ENCODE data around the gene RNF220.

RNF220 gene

DNA sequence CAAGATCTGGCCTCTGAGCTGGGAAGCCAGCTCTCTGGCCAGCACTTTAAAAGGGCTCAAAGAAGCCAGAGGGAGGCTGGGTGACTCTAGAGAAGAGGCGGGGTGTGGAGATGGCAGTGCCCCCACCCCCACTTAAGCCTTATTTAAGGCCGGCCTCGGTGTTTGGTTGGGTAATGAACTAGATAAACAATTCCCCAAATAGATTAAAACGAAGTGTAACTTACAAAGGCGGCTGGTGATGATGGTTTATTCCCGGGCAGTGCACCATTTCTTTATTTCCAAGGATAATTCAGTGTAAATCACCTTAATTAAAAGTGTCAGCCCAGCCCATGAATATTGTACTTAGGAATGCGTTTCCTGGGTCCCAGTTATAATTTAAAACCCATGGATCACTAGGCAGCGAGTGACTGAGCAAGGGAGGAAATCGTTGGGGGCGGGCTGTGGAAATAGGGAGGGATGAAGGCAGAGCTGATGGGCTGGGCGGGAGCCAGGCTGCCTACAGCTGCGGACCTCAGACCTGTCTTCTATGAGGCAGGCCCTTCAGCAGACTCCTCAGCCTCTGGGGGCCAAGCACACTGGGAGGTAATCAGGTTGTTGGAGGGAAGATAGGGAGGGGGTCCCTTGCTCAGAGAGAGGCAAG lies 214.3 kb downstream of the RNF220 start:
- Histone ChIP-seq H3K27me3 (ENCODE audit: control insufficient read depth in 1 of 2, insufficient read depth in 2 of 2, low read length in 2 of 2) (peaks cover 16 to 24% of the 10 kb centered on the region in 2 donors), H3K36me3 (ENCODE audit: control insufficient read depth in 1 of 2, insufficient read depth in 2 of 2, low read length in 2 of 2) (no peaks in the 10 kb centered on the region), H3K27ac (ENCODE audit: low read depth, low read length) (no peak overlapping the region), H3K9me3 (ENCODE audit: control insufficient read depth in 1 of 2, low read length in 2 of 2) (no peaks in the 10 kb centered on the region), H3K4me3 (ENCODE audit: low read depth in 1 of 2, low read length in 2 of 2) (no peak overlapping the region), H3K4me1 (ENCODE audit: control insufficient read depth in 1 of 2, insufficient read depth in 2 of 2, low read length in 2 of 2) (peaks cover 4 to 10% of the 10 kb centered on the region in 2 donors), H3K9ac (ENCODE audit: low read depth in 1 of 2, low read length in 2 of 2) (no peak overlapping the region)

DNA sequence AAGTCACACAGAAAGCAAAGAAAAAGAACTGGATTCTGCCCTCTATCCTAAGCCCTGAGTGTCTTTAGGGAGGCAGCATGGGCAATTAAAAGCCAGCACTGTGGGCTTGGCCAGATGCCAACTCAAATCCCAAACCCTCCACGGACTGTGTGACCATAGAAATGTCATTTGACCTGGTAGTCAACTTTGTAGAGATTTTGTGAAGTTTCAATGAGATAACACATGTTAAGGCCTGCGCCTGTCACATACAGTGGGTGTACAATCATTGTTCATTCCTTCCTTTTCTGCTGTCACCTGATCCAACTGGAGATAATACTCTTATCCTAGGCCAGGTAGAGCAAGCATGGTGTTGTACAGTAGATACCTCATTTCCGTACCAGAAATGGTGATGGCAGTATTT lies 215.0 kb downstream of the RNF220 start:
- Histone ChIP-seq H3K4me3 (ENCODE audit: low read depth in 1 of 2, low read length in 2 of 2) (no peak overlapping the region), H3K4me1 (ENCODE audit: control insufficient read depth in 1 of 2, insufficient read depth in 2 of 2, low read length in 2 of 2) (peaks cover 4 to 10% of the 10 kb centered on the region in 2 donors), H3K27ac (ENCODE audit: low read depth, low read length) (no peak overlapping the region), H3K9me3 (ENCODE audit: control insufficient read depth in 1 of 2, low read length in 2 of 2) (no peaks in the 10 kb centered on the region), H3K27me3 (ENCODE audit: control insufficient read depth in 1 of 2, insufficient read depth in 2 of 2, low read length in 2 of 2) (peaks cover 16 to 24% of the 10 kb centered on the region in 2 donors), H3K36me3 (ENCODE audit: control insufficient read depth in 1 of 2, insufficient read depth in 2 of 2, low read length in 2 of 2) (no peaks in the 10 kb centered on the region), H3K9ac (ENCODE audit: low read depth in 1 of 2, low read length in 2 of 2) (no peak overlapping the region)

DNA sequence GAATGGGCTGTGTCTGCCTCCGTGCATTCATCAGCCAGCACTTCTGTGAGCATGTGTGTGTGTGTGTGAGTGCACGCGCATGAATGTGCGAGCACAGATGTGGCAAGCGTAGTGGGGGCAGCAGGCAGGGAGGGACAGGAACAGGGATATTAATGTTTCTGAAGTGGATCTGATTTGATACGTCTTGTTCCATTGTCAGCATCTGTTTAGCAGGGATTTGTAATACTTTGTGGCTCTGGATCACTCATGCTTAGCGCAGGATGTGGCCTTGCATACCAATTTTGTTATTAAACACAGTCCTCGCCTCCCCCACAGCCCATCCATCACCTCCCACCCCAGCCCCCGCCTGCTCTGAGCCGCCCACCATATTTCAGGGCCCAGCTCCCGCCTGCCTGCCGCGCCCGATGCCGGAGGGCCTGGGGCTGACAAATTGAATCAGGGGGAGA lies 216.8 kb downstream of the RNF220 start:
- Histone ChIP-seq H3K4me3 (ENCODE audit: low read depth in 1 of 2, low read length in 2 of 2) (no peak overlapping the region), H3K36me3 (ENCODE audit: control insufficient read depth in 1 of 2, insufficient read depth in 2 of 2, low read length in 2 of 2) (no peaks in the 10 kb centered on the region), H3K27ac (ENCODE audit: low read depth, low read length) (no peak overlapping the region), H3K9ac (ENCODE audit: low read depth in 1 of 2, low read length in 2 of 2) (no peak overlapping the region), H3K9me3 (ENCODE audit: control insufficient read depth in 1 of 2, low read length in 2 of 2) (no peaks in the 10 kb centered on the region), H3K27me3 (ENCODE audit: control insufficient read depth in 1 of 2, insufficient read depth in 2 of 2, low read length in 2 of 2) (peaks cover 10 to 12% of the 10 kb centered on the region in 2 donors), H3K4me1 (ENCODE audit: control insufficient read depth in 1 of 2, insufficient read depth in 2 of 2, low read length in 2 of 2) (peaks cover 2 to 6% of the 10 kb centered on the region in 2 donors)

DNA sequence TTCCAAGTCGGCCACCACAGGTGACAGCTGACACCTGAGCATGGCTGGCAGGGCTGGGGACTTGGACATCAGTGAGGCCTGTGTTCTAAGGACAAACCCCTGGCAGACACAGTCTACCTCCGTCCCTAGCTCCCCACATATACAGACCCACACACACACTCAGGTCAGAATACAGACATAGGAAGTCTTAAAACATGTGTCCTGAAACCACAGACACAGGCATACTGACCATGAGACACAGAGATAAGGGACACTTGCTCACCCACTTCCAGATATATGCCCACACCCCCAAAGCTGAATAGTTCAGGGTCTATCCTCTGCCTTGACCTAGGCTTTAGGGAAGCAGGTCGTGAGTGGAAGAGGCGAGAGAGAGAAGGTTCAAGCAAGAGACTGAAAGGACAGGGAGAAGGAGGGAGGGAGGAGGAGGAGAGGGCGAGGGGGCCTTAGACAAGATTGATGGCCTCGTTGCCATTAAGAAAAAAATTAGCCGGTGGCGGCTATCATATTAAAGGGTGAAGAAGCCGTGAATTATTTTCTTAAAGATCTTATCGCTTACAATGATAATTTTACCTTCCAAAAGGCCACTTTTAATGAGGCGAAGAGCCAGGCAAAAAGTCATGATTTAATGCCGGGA lies 219.3 kb downstream of the RNF220 start:
- Histone ChIP-seq H3K9me3 (ENCODE audit: control insufficient read depth in 1 of 2, low read length in 2 of 2) (no peaks in the 10 kb centered on the region), H3K27me3 (ENCODE audit: control insufficient read depth in 1 of 2, insufficient read depth in 2 of 2, low read length in 2 of 2) (no peaks in the 10 kb centered on the region), H3K4me3 (ENCODE audit: low read depth in 1 of 2, low read length in 2 of 2) (no peak overlapping the region), H3K9ac (ENCODE audit: low read depth in 1 of 2, low read length in 2 of 2) (no peak overlapping the region), H3K27ac (ENCODE audit: low read depth, low read length) (no peak overlapping the region), H3K36me3 (ENCODE audit: control insufficient read depth in 1 of 2, insufficient read depth in 2 of 2, low read length in 2 of 2) (no peaks in the 10 kb centered on the region), H3K4me1 (ENCODE audit: control insufficient read depth in 1 of 2, insufficient read depth in 2 of 2, low read length in 2 of 2) (no peaks in the 10 kb centered on the region)

DNA sequence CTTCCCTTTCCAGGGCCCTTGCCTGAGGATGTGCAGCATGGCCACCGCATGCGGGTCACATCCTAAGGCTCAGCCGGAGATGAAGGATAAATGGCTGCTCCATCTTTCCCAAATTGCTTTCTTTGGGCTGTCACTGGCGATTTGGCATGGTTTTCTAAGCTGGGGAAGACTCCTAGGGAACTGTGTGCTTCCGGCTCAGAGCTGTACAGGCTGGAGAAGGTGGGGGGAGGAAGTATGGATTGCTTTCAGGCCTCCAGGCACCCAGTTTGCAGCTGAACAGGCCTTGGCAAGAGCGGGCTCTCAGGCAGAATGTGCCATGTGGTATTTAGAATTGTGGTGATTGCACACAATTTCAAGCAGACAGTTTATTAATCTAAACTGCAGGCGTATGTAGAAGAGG lies 220.3 kb downstream of the RNF220 start:
- Histone ChIP-seq H3K9ac (ENCODE audit: low read depth in 1 of 2, low read length in 2 of 2) (no peak overlapping the region), H3K36me3 (ENCODE audit: control insufficient read depth in 1 of 2, insufficient read depth in 2 of 2, low read length in 2 of 2) (no peaks in the 10 kb centered on the region), H3K27ac (ENCODE audit: low read depth, low read length) (no peak overlapping the region), H3K9me3 (ENCODE audit: control insufficient read depth in 1 of 2, low read length in 2 of 2) (no peaks in the 10 kb centered on the region), H3K4me3 (ENCODE audit: low read depth in 1 of 2, low read length in 2 of 2) (no peak overlapping the region), H3K27me3 (ENCODE audit: control insufficient read depth in 1 of 2, insufficient read depth in 2 of 2, low read length in 2 of 2) (no peaks in the 10 kb centered on the region), H3K4me1 (ENCODE audit: control insufficient read depth in 1 of 2, insufficient read depth in 2 of 2, low read length in 2 of 2) (no peaks in the 10 kb centered on the region)

DNA sequence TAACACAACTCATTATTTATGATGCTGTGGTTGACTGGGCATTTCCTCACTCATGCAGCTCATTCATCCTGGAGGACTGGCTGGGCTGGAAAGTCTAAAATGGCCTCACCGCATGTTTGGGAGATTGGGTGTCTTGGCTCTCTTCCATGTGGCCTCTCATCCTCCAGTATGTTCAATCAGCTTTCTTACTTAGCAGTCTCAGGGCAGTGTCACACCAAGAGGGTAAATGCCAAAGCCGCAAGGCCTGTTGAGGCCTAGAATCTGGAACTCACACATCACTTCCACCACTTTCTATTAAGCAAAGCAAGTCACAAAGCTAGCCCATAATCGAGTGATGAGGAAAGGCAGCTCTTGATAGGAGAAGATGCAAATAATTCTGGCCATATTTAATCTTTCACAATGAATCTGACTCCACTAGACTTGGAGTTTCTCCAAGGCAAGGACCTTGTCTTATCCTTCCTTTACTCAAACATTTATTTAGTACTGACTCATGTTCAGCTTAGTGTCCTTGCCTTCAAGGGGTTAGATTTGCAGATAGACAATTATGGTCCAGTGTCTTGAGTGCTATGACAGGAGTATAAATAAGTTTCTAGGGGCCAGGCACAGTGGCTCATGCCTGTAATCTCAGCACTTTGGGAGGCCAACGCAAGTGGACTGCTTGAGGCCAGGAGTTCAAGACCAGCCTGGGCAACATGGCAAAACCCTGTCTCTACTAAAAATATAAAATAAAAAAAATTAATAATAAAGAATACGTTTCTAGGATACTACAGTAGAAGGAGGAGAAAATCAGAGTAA lies 224.1 kb downstream of the RNF220 start:
- Histone ChIP-seq H3K9ac (ENCODE audit: low read depth in 1 of 2, low read length in 2 of 2) (no peak overlapping the region), H3K27me3 (ENCODE audit: control insufficient read depth in 1 of 2, insufficient read depth in 2 of 2, low read length in 2 of 2) (no peaks in the 10 kb centered on the region), H3K4me1 (ENCODE audit: control insufficient read depth in 1 of 2, insufficient read depth in 2 of 2, low read length in 2 of 2) (peaks cover 21 to 24% of the 10 kb centered on the region in 2 donors), H3K36me3 (ENCODE audit: control insufficient read depth in 1 of 2, insufficient read depth in 2 of 2, low read length in 2 of 2) (peaks cover 10 to 11% of the 10 kb centered on the region in 2 donors), H3K27ac (ENCODE audit: low read depth, low read length) (no peak overlapping the region), H3K4me3 (ENCODE audit: low read depth in 1 of 2, low read length in 2 of 2) (no peak overlapping the region), H3K9me3 (ENCODE audit: control insufficient read depth in 1 of 2, low read length in 2 of 2) (no peaks in the 10 kb centered on the region)

DNA sequence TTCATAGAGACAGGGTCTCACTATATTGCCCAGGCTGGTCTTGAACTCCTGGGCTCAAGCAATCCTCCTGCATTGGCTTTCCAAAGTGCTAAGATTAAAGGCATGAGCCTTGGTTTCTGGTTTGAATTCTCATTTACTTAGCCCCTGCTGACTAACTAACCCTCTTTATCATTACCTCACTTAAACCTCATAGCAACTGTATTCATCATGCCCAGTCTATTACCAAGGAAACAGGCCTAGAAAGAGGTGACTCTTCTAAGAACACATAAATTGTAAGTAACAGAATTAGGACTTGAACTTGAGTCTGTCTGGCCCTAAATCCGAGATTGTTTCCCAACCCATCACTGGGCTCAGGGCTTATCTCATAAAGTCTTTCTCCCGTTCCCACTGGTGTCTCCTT lies 225.1 kb downstream of the RNF220 start:
- no peaks in the 10 kb centered on the region for H3K9me3 ChIP-seq (ENCODE audit: control insufficient read depth in 1 of 2, low read length in 2 of 2)
- no peak overlapping the region for H3K9ac ChIP-seq (ENCODE audit: low read depth in 1 of 2, low read length in 2 of 2)
- H3K27me3 ChIP-seq (ENCODE audit: control insufficient read depth in 1 of 2, insufficient read depth in 2 of 2, low read length in 2 of 2), result no peaks in the 10 kb centered on the region
- H3K4me1 ChIP-seq (ENCODE audit: control insufficient read depth in 1 of 2, insufficient read depth in 2 of 2, low read length in 2 of 2), result peaks cover 25 to 28% of the 10 kb centered on the region in 2 donors
- H3K36me3 ChIP-seq (ENCODE audit: control insufficient read depth in 1 of 2, insufficient read depth in 2 of 2, low read length in 2 of 2), result peaks cover 14 to 21% of the 10 kb centered on the region in 2 donors
- H3K4me3 ChIP-seq (ENCODE audit: low read depth in 1 of 2, low read length in 2 of 2), result no peak overlapping the region
- no peak overlapping the region for H3K27ac ChIP-seq (ENCODE audit: low read depth, low read length)

DNA sequence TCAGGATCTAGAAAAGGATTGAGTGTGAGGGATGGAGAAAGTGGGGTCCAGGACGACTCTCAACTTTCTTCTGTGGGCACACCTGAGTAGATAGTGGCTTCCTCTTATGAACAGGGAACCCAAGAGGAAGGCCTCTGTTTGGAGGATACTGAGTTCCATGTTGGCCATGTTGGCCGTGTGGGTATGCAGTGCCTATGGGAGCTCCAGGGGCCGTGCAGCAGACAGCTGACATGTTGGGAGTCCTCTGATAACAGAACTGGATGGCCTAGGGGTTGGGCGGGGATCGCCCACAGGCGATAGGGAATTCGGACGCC lies 226.2 kb downstream of the RNF220 start:
- H3K4me1 ChIP-seq (ENCODE audit: control insufficient read depth in 1 of 2, insufficient read depth in 2 of 2, low read length in 2 of 2), result peaks cover 25 to 28% of the 10 kb centered on the region in 2 donors
- H3K4me3 ChIP-seq (ENCODE audit: low read depth in 1 of 2, low read length in 2 of 2), result peak overlapping the region; percentile 78 to 82
- H3K36me3 ChIP-seq (ENCODE audit: control insufficient read depth in 1 of 2, insufficient read depth in 2 of 2, low read length in 2 of 2), result peaks cover 22 to 33% of the 10 kb centered on the region in 2 donors

DNA sequence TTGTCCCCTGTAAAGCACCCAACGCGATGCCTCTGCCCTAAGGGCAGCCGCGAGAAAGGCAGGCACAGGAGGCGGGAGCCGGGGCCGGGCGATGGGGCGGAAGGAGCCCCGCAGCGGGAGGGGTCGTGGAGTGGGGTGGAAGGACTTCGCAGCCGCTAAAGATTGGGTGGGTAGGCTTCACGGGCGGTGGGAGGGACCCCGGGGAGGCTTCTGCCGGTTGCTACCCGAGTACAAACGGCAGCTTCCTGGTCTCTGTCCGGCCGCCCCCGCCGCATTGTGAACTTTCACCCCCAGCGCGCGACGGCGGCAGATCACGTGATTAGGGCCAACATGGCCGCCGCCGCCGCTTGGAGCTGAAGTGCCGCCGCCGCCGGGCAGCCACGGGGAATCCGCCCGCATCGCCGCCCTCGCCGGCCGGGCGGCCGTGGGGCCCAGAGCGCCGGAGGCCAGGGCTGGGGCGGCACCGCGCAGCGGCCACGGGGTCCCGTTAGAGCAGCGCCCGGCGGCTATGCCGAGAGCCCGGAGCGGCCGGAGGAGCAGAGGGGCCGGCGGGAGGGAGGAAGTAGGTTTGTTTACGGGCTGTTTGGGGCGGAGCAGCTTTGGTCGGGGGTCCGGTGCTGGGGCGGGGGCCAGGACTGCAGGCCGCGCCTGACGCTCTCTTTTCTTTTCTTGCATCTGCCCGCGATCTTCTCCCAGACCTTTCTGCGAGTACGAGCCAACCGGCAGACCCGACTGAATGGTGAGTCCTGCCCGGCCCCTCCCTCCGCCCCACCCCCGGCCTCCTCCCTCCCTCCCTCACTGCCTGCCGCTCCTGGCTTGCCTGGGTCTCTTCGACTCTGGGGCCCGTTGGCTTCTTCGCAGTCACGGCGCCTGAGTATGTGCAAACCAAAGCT lies 226.8 kb downstream of the RNF220 start:
- Histone ChIP-seq H3K27me3 (ENCODE audit: control insufficient read depth in 1 of 2, insufficient read depth in 2 of 2, low read length in 2 of 2) (no peaks in the 10 kb centered on the region), H3K4me1 (ENCODE audit: control insufficient read depth in 1 of 2, insufficient read depth in 2 of 2, low read length in 2 of 2) (peaks cover 25 to 28% of the 10 kb centered on the region in 2 donors), H3K4me3 (ENCODE audit: low read depth in 1 of 2, low read length in 2 of 2) (peak overlapping the region; percentile 78 to 82), H3K9ac (ENCODE audit: low read depth in 1 of 2, low read length in 2 of 2) (peak overlapping the region; percentile 83 to 91), H3K36me3 (ENCODE audit: control insufficient read depth in 1 of 2, insufficient read depth in 2 of 2, low read length in 2 of 2) (peaks cover 28 to 39% of the 10 kb centered on the region in 2 donors), H3K9me3 (ENCODE audit: control insufficient read depth in 1 of 2, low read length in 2 of 2) (no peaks in the 10 kb centered on the region), H3K27ac (ENCODE audit: low read depth, low read length) (peak overlapping the region; percentile 83)

More for the DNA sequence above, 226.2 kb downstream of the RNF220 start:
- H3K27me3 ChIP-seq (ENCODE audit: control insufficient read depth in 1 of 2, insufficient read depth in 2 of 2, low read length in 2 of 2), result no peaks in the 10 kb centered on the region
- no peaks in the 10 kb centered on the region for H3K9me3 ChIP-seq (ENCODE audit: control insufficient read depth in 1 of 2, low read length in 2 of 2)
- H3K9ac ChIP-seq (ENCODE audit: low read depth in 1 of 2, low read length in 2 of 2), result peak overlapping the region; percentile 67 to 91
- H3K27ac ChIP-seq (ENCODE audit: low read depth, low read length), result peak overlapping the region; percentile 83

All from duodenal mucosa (tissue), 2 donors.